ENCODE measurements around the gene KRT13.
A peak's percentile ranks its signal among the peaks of the same experiment; 100 is the strongest.

KRT13 gene

DNA sequence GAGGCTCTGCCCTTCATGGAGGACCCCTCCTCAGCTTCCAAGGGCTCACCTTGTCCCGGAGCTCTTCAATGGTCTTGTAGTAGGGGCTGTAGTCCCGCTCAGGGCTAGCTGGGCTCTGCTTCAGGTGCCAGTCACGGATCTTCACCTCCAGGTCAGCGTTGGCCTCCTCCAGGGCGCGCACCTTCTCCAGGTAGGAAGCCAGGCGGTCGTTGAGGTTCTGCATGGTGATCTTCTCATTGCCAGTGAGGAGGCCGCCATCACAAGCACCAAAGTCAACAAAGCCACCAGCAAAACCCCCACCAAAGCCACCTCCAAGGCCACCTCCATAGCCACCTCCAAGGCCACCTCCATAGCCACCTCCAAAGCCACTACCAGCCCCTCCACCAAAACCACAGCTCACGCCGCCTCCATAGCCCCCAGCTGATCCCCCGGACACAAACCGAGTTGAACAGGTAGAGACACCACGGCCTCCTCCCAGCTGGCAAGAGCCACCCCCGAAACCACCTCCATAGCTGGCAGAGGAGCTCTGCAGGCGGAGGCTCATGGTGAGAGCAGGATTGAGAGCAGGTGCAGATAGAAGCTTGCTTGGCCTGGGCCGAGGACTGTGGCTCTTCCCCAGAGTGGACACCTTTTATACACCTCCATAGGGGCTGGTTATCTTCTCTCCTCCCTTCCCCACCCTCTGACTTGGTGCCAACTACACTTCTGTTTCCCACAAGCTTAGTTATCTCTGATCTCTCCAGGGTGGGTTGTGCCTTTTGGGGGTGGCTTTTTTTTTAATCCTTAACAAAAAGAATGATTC, at the start of gene KRT13:
Gene KRT13, minus strand, starts transcription at position 606 of the 802 bp plus-strand sequence. Its CDS starts 62 bp downstream, at position 544.
- Histone ChIP-seq H3K27me3 (ENCODE audit: control insufficient read depth, insufficient read depth, low read length) (no peaks in the 10 kb centered on the region), H3K4me3 (ENCODE audit: low read depth, low read length) (no peak within 1 kb of the TSS), H3K9ac (ENCODE audit: low read depth, low read length) (no peak within 1 kb of the TSS), H3K9me3 (ENCODE audit: control insufficient read depth, insufficient read depth, low read length) (no peaks in the 10 kb centered on the region), H3K4me1 (ENCODE audit: control insufficient read depth, insufficient read depth, low read length) (peaks cover 9% of the 10 kb centered on the region), H3K36me3 (ENCODE audit: control insufficient read depth, insufficient read depth, low read length) (no peaks in the 10 kb centered on the region)

DNA sequence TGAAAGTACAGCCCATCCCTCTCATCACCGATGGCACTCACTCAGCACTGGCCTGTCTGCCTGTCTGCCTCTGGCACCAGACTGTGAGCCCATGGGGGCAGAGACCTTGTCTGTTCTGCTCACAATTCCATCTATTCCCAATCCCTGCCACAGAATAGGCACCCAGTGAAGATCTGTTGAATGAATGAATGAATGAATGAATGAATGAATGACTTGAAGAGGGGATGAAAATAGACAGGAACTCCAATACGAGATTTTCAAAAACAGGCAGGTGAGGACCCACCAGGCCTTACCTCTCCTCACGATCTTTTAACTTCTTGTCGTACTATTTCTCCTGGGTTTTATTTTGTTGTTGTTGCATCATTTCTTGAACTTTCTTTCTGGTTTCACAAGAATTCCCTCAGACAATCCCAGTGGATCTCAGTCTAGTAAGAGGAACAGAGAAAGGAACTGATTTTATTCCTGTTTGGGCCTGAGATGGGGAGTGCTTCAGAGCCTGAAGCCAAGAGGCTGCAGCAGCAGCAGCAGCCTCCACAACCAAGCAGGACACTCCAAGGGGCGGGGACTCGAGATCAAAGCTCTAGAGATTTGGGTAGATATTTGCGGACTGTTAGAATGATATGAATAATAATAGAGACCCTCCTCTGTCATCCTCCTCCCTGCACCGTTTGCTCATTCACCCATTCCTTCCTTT, 48.7 kb upstream of the KRT13 start:
- Histone ChIP-seq H3K9me3 (ENCODE audit: control insufficient read depth, insufficient read depth, low read length) (no peaks in the 10 kb centered on the region), H3K36me3 (ENCODE audit: control insufficient read depth, insufficient read depth, low read length) (no peaks in the 10 kb centered on the region), H3K27me3 (ENCODE audit: control insufficient read depth, insufficient read depth, low read length) (no peaks in the 10 kb centered on the region), H3K9ac (ENCODE audit: low read depth, low read length) (no peak overlapping the region), H3K4me1 (ENCODE audit: control insufficient read depth, insufficient read depth, low read length) (peaks cover 3% of the 10 kb centered on the region), H3K4me3 (ENCODE audit: low read depth, low read length) (no peak overlapping the region)

DNA sequence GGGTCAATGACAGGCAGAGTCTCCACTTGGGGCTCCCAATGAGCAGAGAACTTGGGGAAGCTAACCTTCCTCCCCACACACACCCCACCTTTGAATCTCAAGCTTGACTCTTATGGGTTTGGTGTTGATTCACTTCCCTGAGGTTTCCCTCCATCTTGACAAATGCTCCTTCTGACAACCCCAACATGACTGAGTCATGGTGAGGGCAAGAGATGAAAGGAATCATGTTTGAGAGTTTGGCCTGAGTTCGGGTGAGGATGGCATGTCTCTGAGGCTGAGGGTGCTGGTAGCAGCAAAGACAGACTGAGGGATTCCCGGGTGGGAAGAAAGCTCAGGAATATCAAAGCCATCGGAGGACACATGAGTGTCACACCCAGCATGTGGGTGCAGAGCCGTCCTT, 47.8 kb upstream of the KRT13 start:
- Histone ChIP-seq H3K36me3 (ENCODE audit: control insufficient read depth, insufficient read depth, low read length) (no peaks in the 10 kb centered on the region), H3K9me3 (ENCODE audit: control insufficient read depth, insufficient read depth, low read length) (no peaks in the 10 kb centered on the region), H3K9ac (ENCODE audit: low read depth, low read length) (no peak overlapping the region), H3K27me3 (ENCODE audit: control insufficient read depth, insufficient read depth, low read length) (peaks cover 3% of the 10 kb centered on the region), H3K4me1 (ENCODE audit: control insufficient read depth, insufficient read depth, low read length) (peaks cover 3% of the 10 kb centered on the region), H3K4me3 (ENCODE audit: low read depth, low read length) (no peak overlapping the region)

DNA sequence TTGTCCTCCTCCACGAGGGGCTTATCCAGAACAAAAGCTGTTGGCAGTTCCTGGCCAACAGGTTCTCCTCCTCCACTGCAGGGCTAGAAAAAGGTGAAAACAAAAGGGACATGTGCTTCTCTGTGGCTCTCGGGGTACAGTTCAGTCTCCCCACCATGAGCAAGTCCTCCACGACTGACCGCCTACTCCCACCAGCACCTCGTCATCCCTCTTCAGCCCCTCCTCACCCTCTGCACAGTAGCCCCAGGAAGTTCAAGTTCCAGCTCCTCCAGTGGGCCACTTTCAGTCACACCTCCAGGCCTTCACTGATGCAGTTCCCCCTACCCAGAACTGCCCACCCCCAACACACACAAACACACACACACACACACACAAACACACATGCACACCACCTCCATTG, 47.0 kb upstream of the KRT13 start:
- no peaks in the 10 kb centered on the region for H3K36me3 ChIP-seq (ENCODE audit: control insufficient read depth, insufficient read depth, low read length)
- no peak overlapping the region for H3K4me3 ChIP-seq (ENCODE audit: low read depth, low read length)
- peaks cover 3% of the 10 kb centered on the region for H3K4me1 ChIP-seq (ENCODE audit: control insufficient read depth, insufficient read depth, low read length)
- no peaks in the 10 kb centered on the region for H3K9me3 ChIP-seq (ENCODE audit: control insufficient read depth, insufficient read depth, low read length)
- H3K27me3 ChIP-seq (ENCODE audit: control insufficient read depth, insufficient read depth, low read length) = peaks cover 4% of the 10 kb centered on the region
- no peak overlapping the region for H3K9ac ChIP-seq (ENCODE audit: low read depth, low read length)

DNA sequence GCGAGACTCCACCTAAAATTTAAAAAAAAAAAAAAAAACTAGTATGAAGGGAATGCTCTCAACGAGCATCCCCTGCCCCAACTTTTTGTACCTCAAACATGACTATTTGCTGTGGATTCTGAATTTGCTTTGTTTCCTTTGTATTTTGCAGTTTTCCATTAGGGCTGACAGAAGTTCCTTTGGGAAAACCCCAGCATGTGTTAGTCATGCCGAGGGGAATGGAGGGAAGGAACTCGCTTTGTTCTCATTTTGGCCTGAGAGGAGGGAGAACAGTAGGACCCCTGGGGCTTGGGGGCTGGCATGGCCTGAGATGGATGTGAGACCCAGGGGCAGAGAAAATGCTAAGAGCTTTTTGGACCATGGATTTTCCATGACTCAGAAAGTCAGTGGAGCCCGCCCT, 46.0 kb upstream of the KRT13 start:
- H3K27me3 ChIP-seq (ENCODE audit: control insufficient read depth, insufficient read depth, low read length) = peaks cover 4% of the 10 kb centered on the region
- H3K36me3 ChIP-seq (ENCODE audit: control insufficient read depth, insufficient read depth, low read length) = no peaks in the 10 kb centered on the region
- H3K4me3 ChIP-seq (ENCODE audit: low read depth, low read length) = no peak overlapping the region
- H3K9me3 ChIP-seq (ENCODE audit: control insufficient read depth, insufficient read depth, low read length) = no peaks in the 10 kb centered on the region
- no peak overlapping the region for H3K9ac ChIP-seq (ENCODE audit: low read depth, low read length)
- H3K4me1 ChIP-seq (ENCODE audit: control insufficient read depth, insufficient read depth, low read length) = peaks cover 3% of the 10 kb centered on the region

DNA sequence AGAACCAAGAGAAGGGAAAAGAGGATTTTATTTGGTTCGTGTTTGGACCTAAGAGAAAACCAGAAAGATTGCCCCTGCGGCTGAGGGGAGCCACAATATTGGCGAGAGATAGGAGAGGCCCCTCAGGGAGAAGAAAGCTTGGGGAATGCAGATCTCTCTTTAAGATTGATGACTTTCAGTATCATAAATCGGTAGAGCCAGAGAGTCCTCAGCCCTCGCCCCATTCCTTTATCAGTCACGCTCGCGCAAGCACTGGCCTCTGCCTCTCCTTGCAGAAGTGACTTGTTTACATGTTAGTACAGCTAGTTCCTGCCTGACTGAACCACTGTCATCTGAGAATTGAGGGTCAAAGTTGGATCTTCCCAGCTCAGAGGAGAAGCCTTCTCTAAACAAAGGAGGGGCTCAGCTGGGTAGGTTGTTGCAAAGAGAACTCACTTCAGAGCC, 44.2 kb upstream of the KRT13 start:
- Histone ChIP-seq H3K9ac (ENCODE audit: low read depth, low read length) (no peak overlapping the region), H3K4me3 (ENCODE audit: low read depth, low read length) (no peak overlapping the region), H3K27me3 (ENCODE audit: control insufficient read depth, insufficient read depth, low read length) (peaks cover 4% of the 10 kb centered on the region), H3K36me3 (ENCODE audit: control insufficient read depth, insufficient read depth, low read length) (no peaks in the 10 kb centered on the region), H3K9me3 (ENCODE audit: control insufficient read depth, insufficient read depth, low read length) (no peaks in the 10 kb centered on the region), H3K4me1 (ENCODE audit: control insufficient read depth, insufficient read depth, low read length) (peaks cover 3% of the 10 kb centered on the region)

DNA sequence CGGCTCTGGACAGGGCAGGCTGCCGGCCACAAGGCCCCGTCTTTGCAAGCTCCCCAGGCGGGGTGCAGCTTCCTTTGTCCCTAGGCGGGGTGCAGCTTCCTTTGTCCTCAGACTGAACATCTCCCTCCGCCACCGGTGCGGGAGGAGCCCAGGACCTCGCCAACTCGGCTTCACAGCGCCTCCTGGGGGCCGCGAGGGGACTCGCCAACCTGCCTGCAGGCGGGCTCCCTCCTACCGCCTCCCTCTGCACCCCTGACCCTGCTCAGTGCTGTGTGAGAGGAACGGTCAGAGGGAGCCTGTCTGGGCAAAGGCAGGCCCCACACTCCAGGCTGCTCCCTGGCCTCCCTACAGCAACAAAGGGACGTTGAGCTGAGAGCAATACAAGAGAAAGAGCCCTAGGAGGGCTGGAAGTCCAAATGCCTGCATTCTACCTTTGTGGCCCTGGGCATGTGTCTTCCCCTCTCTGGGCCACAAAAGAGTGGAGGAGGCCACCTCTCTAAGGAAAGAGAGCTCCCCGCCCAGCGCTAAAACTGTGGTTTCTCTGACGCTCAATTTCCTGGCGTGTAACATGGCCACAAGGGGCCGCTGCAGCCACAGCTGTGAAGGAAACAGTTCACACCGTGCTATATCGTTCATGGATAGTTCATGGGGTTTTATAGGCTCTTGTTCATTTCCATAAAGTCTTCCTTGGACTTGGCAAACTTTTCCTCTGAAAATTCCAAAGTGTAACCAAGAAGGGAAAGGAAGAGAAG, 43.6 kb upstream of the KRT13 start:
- H3K36me3 ChIP-seq (ENCODE audit: control insufficient read depth, insufficient read depth, low read length) = no peaks in the 10 kb centered on the region
- peak overlapping the region; percentile 73 for H3K9ac ChIP-seq (ENCODE audit: low read depth, low read length)
- no peak overlapping the region for H3K4me3 ChIP-seq (ENCODE audit: low read depth, low read length)
- H3K4me1 ChIP-seq (ENCODE audit: control insufficient read depth, insufficient read depth, low read length) = no peaks in the 10 kb centered on the region
- peaks cover 4% of the 10 kb centered on the region for H3K27me3 ChIP-seq (ENCODE audit: control insufficient read depth, insufficient read depth, low read length)
- no peaks in the 10 kb centered on the region for H3K9me3 ChIP-seq (ENCODE audit: control insufficient read depth, insufficient read depth, low read length)

DNA sequence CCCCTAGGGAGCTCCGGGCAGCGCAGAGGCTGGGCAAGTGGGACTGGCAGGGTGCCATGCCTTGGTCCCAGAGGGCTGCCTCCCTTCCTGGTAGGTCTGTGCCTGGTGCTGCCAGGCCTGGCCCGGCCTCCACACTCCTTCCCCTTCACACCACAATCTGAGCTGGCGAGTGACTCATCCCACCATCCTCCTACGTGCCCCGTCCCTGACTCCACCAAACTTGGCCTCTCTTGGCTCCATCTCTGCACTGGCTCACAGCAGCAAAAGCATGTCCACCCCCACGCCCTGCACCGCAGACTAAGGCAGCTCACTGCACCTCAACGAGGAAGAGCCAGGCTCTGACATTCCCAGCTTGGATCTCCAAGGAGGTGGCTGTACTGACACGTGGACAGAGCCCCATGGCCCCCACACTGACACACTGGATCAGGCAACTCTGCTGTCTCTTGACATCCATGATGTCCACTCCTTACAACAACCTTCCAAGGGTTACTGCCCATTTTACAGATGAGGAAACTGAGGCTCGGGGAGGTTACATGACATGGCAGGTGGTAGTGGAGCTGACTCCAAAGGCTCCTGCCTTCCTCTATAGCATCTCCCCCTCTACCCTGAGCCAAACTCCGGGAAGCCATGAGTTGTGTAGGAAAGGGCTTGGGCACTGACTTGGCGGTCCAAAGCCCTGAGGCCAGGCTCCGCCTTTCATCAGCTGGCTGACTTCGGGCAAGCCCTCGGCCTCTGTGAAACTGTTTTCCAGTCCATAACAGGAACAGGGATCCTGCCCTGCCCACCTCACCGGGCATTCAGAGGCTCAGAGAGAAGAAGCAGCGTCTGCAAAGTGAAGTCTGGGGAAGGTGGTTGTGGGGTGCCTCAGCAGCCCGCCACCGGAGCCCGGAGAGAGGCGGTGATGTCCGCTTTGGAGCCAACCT, 42.8 kb upstream of the KRT13 start:
- Histone ChIP-seq H3K9ac (ENCODE audit: low read depth, low read length) (no peak overlapping the region), H3K4me1 (ENCODE audit: control insufficient read depth, insufficient read depth, low read length) (no peaks in the 10 kb centered on the region), H3K9me3 (ENCODE audit: control insufficient read depth, insufficient read depth, low read length) (no peaks in the 10 kb centered on the region), H3K27me3 (ENCODE audit: control insufficient read depth, insufficient read depth, low read length) (peaks cover 4% of the 10 kb centered on the region), H3K4me3 (ENCODE audit: low read depth, low read length) (no peak overlapping the region), H3K36me3 (ENCODE audit: control insufficient read depth, insufficient read depth, low read length) (no peaks in the 10 kb centered on the region)

DNA sequence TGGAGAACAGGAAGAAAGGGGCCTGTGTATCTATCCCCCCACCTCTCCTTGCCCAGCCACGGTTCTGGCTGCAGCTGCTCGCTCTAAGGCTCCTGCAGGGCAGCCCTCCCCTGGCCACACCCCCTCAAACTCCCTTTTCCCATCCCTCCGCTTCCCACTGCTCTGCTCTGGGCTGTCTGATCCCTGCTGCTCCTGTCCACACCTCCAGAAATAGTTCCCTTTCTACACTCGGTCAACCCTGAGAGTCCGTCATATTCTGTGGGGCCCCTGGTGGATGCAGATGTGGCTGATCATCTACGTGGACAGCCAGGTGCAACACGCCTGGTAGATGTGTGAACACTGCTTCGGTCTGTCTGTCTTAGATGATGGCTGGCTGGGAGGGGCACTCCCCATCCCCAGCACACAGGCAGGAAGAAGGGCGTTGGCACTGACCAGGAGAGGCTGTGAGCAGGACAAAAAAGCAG, 42.0 kb upstream of the KRT13 start:
- Histone ChIP-seq H3K9ac (ENCODE audit: low read depth, low read length) (no peak overlapping the region), H3K27me3 (ENCODE audit: control insufficient read depth, insufficient read depth, low read length) (peaks cover 4% of the 10 kb centered on the region), H3K4me3 (ENCODE audit: low read depth, low read length) (no peak overlapping the region), H3K9me3 (ENCODE audit: control insufficient read depth, insufficient read depth, low read length) (no peaks in the 10 kb centered on the region), H3K36me3 (ENCODE audit: control insufficient read depth, insufficient read depth, low read length) (no peaks in the 10 kb centered on the region), H3K4me1 (ENCODE audit: control insufficient read depth, insufficient read depth, low read length) (no peaks in the 10 kb centered on the region)

DNA sequence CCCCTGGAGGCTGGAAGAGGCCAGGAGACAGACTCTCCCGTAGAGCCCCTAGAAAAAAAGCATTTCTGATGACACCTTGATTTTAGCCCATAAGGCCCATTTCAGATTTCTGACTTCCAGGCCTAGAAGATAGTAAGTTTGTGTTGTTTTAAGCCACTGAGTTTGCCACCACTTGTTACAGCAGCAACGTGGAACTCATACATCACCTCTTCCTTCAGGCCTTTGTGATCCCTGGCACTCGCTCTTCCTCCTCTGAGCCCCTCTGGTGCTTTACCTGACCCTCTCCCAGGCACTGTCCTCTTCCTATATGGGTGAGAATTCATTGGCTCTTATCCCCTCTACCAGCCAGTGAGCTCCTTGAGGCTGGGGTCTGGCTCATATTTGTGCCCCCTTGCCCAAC, 41.4 kb upstream of the KRT13 start:
- no peaks in the 10 kb centered on the region for H3K9me3 ChIP-seq (ENCODE audit: control insufficient read depth, insufficient read depth, low read length)
- no peaks in the 10 kb centered on the region for H3K4me1 ChIP-seq (ENCODE audit: control insufficient read depth, insufficient read depth, low read length)
- H3K4me3 ChIP-seq (ENCODE audit: low read depth, low read length) = no peak overlapping the region
- no peak overlapping the region for H3K9ac ChIP-seq (ENCODE audit: low read depth, low read length)
- H3K36me3 ChIP-seq (ENCODE audit: control insufficient read depth, insufficient read depth, low read length) = no peaks in the 10 kb centered on the region
- peaks cover 4% of the 10 kb centered on the region for H3K27me3 ChIP-seq (ENCODE audit: control insufficient read depth, insufficient read depth, low read length)

Measured in iPS-15b (cell line).